Calu3 (cell line): ENCODE data around the gene TMA7. TPM values are rescaled to one million over a fixed set of nuclear protein-coding genes. Genes with fewer than 3 reads are reported as not detected.

Source experiments
- BruUV-seq: library from RNA; stranded (reverse); fragments of 400-500 nt; replicated peaks from 2 replicates; lab custom pipeline; 2021; lab: Mats Ljungman, UMichigan
- CTCF ChIA-PET: fragments of 300-600 bp; sonication (Branson Sonifier 250); formaldehyde crosslinking; loops from one replicate; lab custom pipeline; 2022; ENCODE audit warnings: antibody characterized with exemption; lab: Charles Lee
- DNase-seq: peaks from one replicate; pipeline ENCODE4 v3.0.0; 2022
- H3K27ac Mint-ChIP-seq: one replicate; pipeline ENCODE4 v1.8.0; 2022; ENCODE audit warnings: mixed read lengths; ENCODE audit not compliant: unreplicated experiment
- H3K27me3 Mint-ChIP-seq: one replicate; pipeline ENCODE4 v1.8.0; 2022; ENCODE audit warnings: mixed read lengths; ENCODE audit not compliant: unreplicated experiment
- H3K36me3 Mint-ChIP-seq: one replicate; pipeline ENCODE4 v1.8.0; 2022; ENCODE audit warnings: mild to moderate bottlenecking, moderate library complexity, mixed read lengths; ENCODE audit not compliant: insufficient read depth, unreplicated experiment
- H3K4me1 Mint-ChIP-seq: one replicate; pipeline ENCODE4 v1.8.0; 2022; ENCODE audit warnings: mild to moderate bottlenecking, low read depth, mixed read lengths; ENCODE audit not compliant: unreplicated experiment
- H3K4me3 Mint-ChIP-seq: one replicate; pipeline ENCODE4 v1.8.0; 2022; ENCODE audit warnings: mild to moderate bottlenecking, low read depth, moderate library complexity, mixed read lengths; ENCODE audit not compliant: unreplicated experiment
- H3K9me3 Mint-ChIP-seq: one replicate; pipeline ENCODE4 v1.8.0; 2022; ENCODE audit warnings: low read depth, mixed read lengths; ENCODE audit not compliant: unreplicated experiment
- CTCF ChIP-seq: fragments of 200-600 bp; IDR thresholded peaks from one replicate; pipeline ENCODE4 v1.8.0; 2022; ENCODE audit warnings: antibody characterized with exemption; ENCODE audit not compliant: unreplicated experiment
- intact Hi-C: fragments of 100-400 bp; cut with micrococcal nuclease; formaldehyde crosslinking; loops from one replicate; pipeline ENCODE4 v1.10.0; 2022; ENCODE audit not compliant: unreplicated experiment
- total RNA-seq: library from RNA; stranded (reverse); gene quantifications from 2 replicates; pipeline ENCODE4 v1.2.3, GENCODE V29; 2022

The TMA7 gene
- total RNA-seq, 1 experiment from 2014 or later: 171 TPM

DNA sequence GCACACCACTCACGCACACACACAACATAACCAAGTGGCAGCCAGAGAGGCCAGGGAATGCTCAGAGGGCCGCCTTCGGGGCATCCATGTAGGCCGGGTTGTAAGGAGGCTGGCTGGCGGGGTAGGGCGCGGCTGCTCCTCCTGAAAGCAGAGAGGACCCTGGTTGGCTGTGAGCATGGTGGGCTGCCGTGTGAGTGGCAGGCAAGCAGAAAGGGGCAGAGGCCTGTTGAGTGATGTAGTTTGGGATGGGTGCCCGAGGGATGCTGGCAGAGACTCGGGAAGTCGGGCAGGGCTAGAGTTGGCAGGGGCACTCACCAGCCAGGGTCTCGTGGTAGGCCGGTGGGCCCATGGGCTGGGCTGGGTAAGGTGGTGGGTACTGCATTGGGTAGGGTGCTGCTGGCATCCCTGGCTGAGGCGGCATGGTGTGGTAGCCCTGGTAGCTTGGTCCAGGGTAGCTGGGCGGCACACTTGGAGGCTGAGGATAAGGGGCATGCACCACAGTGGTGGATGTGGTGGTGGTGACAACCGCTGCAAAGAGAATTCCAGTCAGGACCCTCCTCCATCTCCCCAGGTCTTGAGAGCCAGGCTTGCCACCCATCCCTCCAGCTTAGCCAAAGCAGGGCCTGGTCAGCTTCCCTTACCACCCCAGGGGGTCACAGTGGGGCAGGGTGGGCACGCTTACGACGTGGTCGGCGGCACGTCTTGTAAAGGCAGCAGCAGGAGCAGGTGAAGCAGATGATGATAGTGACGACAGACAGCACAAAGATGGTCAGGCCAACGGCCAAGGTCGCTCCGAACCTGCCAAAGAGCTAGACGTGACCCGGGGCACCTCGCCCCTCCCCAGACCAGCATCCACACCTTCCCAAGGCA, 29.2 kb downstream of the TMA7 start:
- peak overlapping the region; percentile 27 for H3K4me3 Mint-ChIP-seq
- no peaks in the 10 kb centered on the region for H3K27me3 Mint-ChIP-seq
- no TSS peak for BruUV-seq
- no peak for TF ChIP-seq CTCF
- H3K27ac Mint-ChIP-seq: no peak overlapping the region
- CTCF ChIA-PET: interaction anchor here (0.5 kb wide), 2 partner anchors 120 to 162 kb away, joined by 5 to 17 read pairs; no protein-coding TSS in a partner anchor
- intact Hi-C loops: no loop called here
- H3K36me3 Mint-ChIP-seq: peaks cover 56% of the 10 kb centered on the region
- DNase-seq: no peak
- peaks cover 26% of the 10 kb centered on the region for H3K4me1 Mint-ChIP-seq
- H3K9me3 Mint-ChIP-seq: no peaks in the 10 kb centered on the region

- no peaks in the 10 kb centered on the region for H3K27me3 Mint-ChIP-seq
- TF ChIP-seq CTCF: no peak
- H3K4me1 Mint-ChIP-seq: peaks cover 25% of the 10 kb centered on the region
- peak overlapping the region; percentile 27 for H3K4me3 Mint-ChIP-seq
- no peak overlapping the region for H3K27ac Mint-ChIP-seq
- peaks cover 53% of the 10 kb centered on the region for H3K36me3 Mint-ChIP-seq
- BruUV-seq: no TSS peak
- intact Hi-C loops: no loop called here
- DNase-seq: no peak
- no peaks in the 10 kb centered on the region for H3K9me3 Mint-ChIP-seq
- CTCF ChIA-PET: no interaction called here
These were observed 30.2 kb downstream of the TMA7 start for GRCh38 chr3:48470286-48470685.

DNA sequence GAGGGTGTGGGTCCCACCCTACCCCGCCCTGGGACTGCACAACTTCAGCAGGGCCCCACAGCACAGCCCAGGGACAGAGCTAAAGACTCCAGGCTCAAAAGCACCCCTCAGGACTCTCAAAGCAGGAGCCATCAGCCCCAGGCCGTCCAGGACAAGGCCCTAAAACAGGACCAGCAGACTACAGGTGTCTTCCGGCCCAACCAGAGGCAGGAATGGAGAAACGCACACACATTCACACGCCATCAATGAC, 32.5 kb downstream of the TMA7 start:
- H3K4me1 Mint-ChIP-seq: peaks cover 17% of the 10 kb centered on the region
- peak overlapping the region; percentile 96 for H3K4me3 Mint-ChIP-seq
- no peaks in the 10 kb centered on the region for H3K9me3 Mint-ChIP-seq
- H3K36me3 Mint-ChIP-seq: peaks cover 34% of the 10 kb centered on the region
- BruUV-seq: TSS peak; percentile 76
- TF ChIP-seq CTCF: no peak
- H3K27me3 Mint-ChIP-seq: no peaks in the 10 kb centered on the region
- DNase-seq: no peak
- intact Hi-C loops: loop anchor here (2.0 kb wide), 1 partner anchor 34 kb away; no protein-coding TSS in a partner anchor
- H3K27ac Mint-ChIP-seq: peak overlapping the region; percentile 99
- CTCF ChIA-PET: interaction anchor here (1.3 to 2.2 kb wide), 4 partner anchors 35 to 163 kb away, joined by 4 to 16 read pairs (median 6); partner anchors contain the start of gene SLC26A6

- CTCF ChIA-PET: interaction anchor here (0.6 to 2.2 kb wide), 7 partner anchors 23 to 343 kb away, joined by 3 to 16 read pairs (median 5); partner anchors contain the start of gene SLC26A6
- intact Hi-C loops: loop anchor here (2.0 kb wide), 1 partner anchor 34 kb away; no protein-coding TSS in a partner anchor
These were observed 33.0 kb downstream of the TMA7 start for GRCh38 chr3:48472923-48473616.

More at GRCh38 chr3:48472923-48473616, 33.0 kb downstream of the TMA7 start:
- peak overlapping the region; percentile 96 for H3K4me3 Mint-ChIP-seq
- no peaks in the 10 kb centered on the region for H3K9me3 Mint-ChIP-seq
- H3K4me1 Mint-ChIP-seq: peaks cover 12% of the 10 kb centered on the region
- peak overlapping the region; percentile 99 for H3K27ac Mint-ChIP-seq
- DNase-seq: peak; percentile 93
- BruUV-seq: no TSS peak
- peak; percentile 46 for TF ChIP-seq CTCF
- H3K36me3 Mint-ChIP-seq: peaks cover 30% of the 10 kb centered on the region
- H3K27me3 Mint-ChIP-seq: no peaks in the 10 kb centered on the region
